HL-60 (cell line): ENCODE results near the gene NMU.

Experiments
- DNase-seq, 2 experiments: peaks; one replicate each; pipeline ENCODE4 v3.0.0-alpha.2; 2010 to 2020; ENCODE audit warnings: low read depth in 1 of 2, low spot score in 1 of 2
- H3K27ac ChIP-seq: fragments of 250-450 bp; sonication (Bioruptor Pico); replicated peaks from 2 replicates; pipeline ENCODE4 v1.5.1; 2020; ENCODE audit warnings: mild to moderate bottlenecking, moderate library complexity
- H3K27me3 ChIP-seq: fragments of 250-450 bp; sonication (Bioruptor Pico); 2 replicates; pipeline ENCODE4 v1.5.1; 2021; ENCODE audit warnings: mild to moderate bottlenecking, moderate library complexity; ENCODE audit not compliant: insufficient read depth, poor library complexity, severe bottlenecking
- H3K4me3 ChIP-seq: replicated peaks from 2 replicates; pipeline ENCODE4 v1.5.1; 2011; ENCODE audit warnings: mild to moderate bottlenecking, control low read depth, low read length; ENCODE audit not compliant: insufficient read depth
- CTCF ChIP-seq: IDR thresholded peaks from one replicate; pipeline ENCODE4 v1.5.1; 2011; ENCODE audit warnings: low read length, control low read depth, inconsistent platforms; ENCODE audit not compliant: insufficient read depth
- GABPA ChIP-seq: IDR thresholded peaks from 2 replicates; pipeline ENCODE4 v1.6.1; 2012; ENCODE audit warnings: low read depth
- POLR2AphosphoS5 ChIP-seq: IDR thresholded peaks from 2 replicates; pipeline ENCODE4 v1.6.1; 2012; ENCODE audit warnings: low read depth
- REST ChIP-seq: IDR thresholded peaks from 2 replicates; pipeline ENCODE4 v1.6.1; 2012; ENCODE audit warnings: low read depth; ENCODE audit not compliant: insufficient replicate concordance
- SPI1 ChIP-seq: IDR thresholded peaks from 2 replicates; pipeline ENCODE4 v1.6.1; 2012; ENCODE audit warnings: low read depth, mild to moderate bottlenecking, borderline replicate concordance

NMU gene

GRCh38 chr4:55681430-55681829 lies 45.3 kb upstream of the NMU start:
- H3K27me3 ChIP-seq: no peaks in the 10 kb centered on the region
- no peak for DNase-seq
- H3K4me3 ChIP-seq: no peak overlapping the region
- TF ChIP-seq POLR2AphosphoS5 (no peak), CTCF (no peak), SPI1 (no peak), GABPA (no peak), REST (no peak)
- no peak overlapping the region for H3K27ac ChIP-seq

GRCh38 chr4:55675196-55675793 lies 39.2 kb upstream of the NMU start:
- TF ChIP-seq POLR2AphosphoS5 (no peak), REST (no peak), GABPA (no peak), CTCF (no peak), SPI1 (no peak)
- no peak overlapping the region for H3K27ac ChIP-seq
- H3K4me3 ChIP-seq: no peak overlapping the region
- H3K27me3 ChIP-seq: no peaks in the 10 kb centered on the region
- DNase-seq: no peak

GRCh38 chr4:55673424-55673823 lies 37.3 kb upstream of the NMU start:
- TF ChIP-seq SPI1 (no peak), GABPA (no peak), POLR2AphosphoS5 (no peak), CTCF (no peak), REST (no peak)
- Histone ChIP-seq H3K4me3 (no peak overlapping the region), H3K27me3 (no peaks in the 10 kb centered on the region), H3K27ac (no peak overlapping the region)
- peak in 1 of 2 experiments; percentile 56 for DNase-seq
